GM18505 (cell line): ENCODE data around the gene SOWAHA.
A peak's percentile ranks its signal among the peaks of the same experiment; 100 is the strongest.
"Not testable (repeated sequence)": the region's sequence is repeated elsewhere in the genome, so short reads cannot be mapped to it uniquely, and the experiment has no call there.

Experiments used
- ATAC-seq: cut with Tn5 transposase; IDR thresholded peaks from one replicate; pipeline ENCODE4 v1.9.1; 2021; ENCODE audit not compliant: unreplicated experiment
- POLR2A ChIP-seq: IDR thresholded peaks from 4 replicates; pipeline ENCODE4 v1.6.1; 2011; ENCODE audit warnings: borderline replicate concordance; ENCODE audit not compliant: insufficient read depth, insufficient read length; ENCODE audit errors: extremely low read depth

The SOWAHA gene

GRCh38 chr5:132853323-132853722, 40.2 kb downstream of the SOWAHA start:
- no peak for TF ChIP-seq POLR2A
- no peak for ATAC-seq

- ATAC-seq = no peak
- no peak for TF ChIP-seq POLR2A
Measured at GRCh38 chr5:132853790-132854189, 40.7 kb downstream of the SOWAHA start.

- no peak for TF ChIP-seq POLR2A
- ATAC-seq = no peak
Measured at GRCh38 chr5:132854301-132854700, 41.2 kb downstream of the SOWAHA start.

GRCh38 chr5:132854992-132855391, 41.9 kb downstream of the SOWAHA start:
- ATAC-seq = not testable (repeated sequence)

- no peak for TF ChIP-seq POLR2A
- ATAC-seq = no peak
Measured at GRCh38 chr5:132856011-132856410, 42.9 kb downstream of the SOWAHA start.

- TF ChIP-seq POLR2A = no peak
- ATAC-seq = no peak
Measured at GRCh38 chr5:132859889-132860437, 46.9 kb downstream of the SOWAHA start.

- no peak for TF ChIP-seq POLR2A
- no peak for ATAC-seq
Measured at GRCh38 chr5:132860742-132861141, 47.6 kb downstream of the SOWAHA start.

- TF ChIP-seq POLR2A = no peak
- ATAC-seq = peak; percentile 15
Measured at GRCh38 chr5:132865668-132866341, 52.7 kb downstream of the SOWAHA start.
